SJCRH30 (cell line): ENCODE results near the gene PSMB4. TPM values are rescaled to one million over a fixed set of nuclear protein-coding genes. Genes with fewer than 3 reads are reported as not detected.

Experiments used
- DNase-seq, 2 experiments: peaks; one replicate each; pipeline ENCODE4 v3.0.0-alpha.2; 2015 to 2020
- H3K27ac ChIP-seq: fragments of 250-450 bp; sonication (Bioruptor Pico); 2 replicates; pipeline ENCODE4 v1.5.1; 2020; ENCODE audit warnings: mild to moderate bottlenecking, moderate library complexity
- H3K27me3 ChIP-seq: fragments of 250-450 bp; sonication (Bioruptor Pico); 2 replicates; pipeline ENCODE4 v1.5.1; 2020; ENCODE audit warnings: mild to moderate bottlenecking, moderate library complexity
- H3K36me3 ChIP-seq: fragments of 250-450 bp; sonication (Bioruptor Pico); 2 replicates; pipeline ENCODE4 v1.5.1; 2020; ENCODE audit warnings: mild to moderate bottlenecking, moderate library complexity
- H3K4me1 ChIP-seq: fragments of 250-450 bp; sonication (Bioruptor Pico); 2 replicates; pipeline ENCODE4 v1.5.1; 2020; ENCODE audit warnings: mild to moderate bottlenecking, moderate library complexity
- H3K4me3 ChIP-seq: fragments of 250-450 bp; sonication (Bioruptor Pico); 2 replicates; pipeline ENCODE4 v1.5.1; 2020; ENCODE audit warnings: mild to moderate bottlenecking, moderate library complexity
- H3K9me3 ChIP-seq: fragments of 250-450 bp; sonication (Bioruptor Pico); replicated peaks from 2 replicates; pipeline ENCODE4 v1.5.1; 2020; ENCODE audit warnings: mild to moderate bottlenecking, moderate library complexity
- total RNA-seq: library from RNA; depleted of rRNA; stranded (reverse); fragments of >200 nt; shearing (Covaris generic); gene quantifications from 2 replicates; pipeline ENCODE4 v1.2.3, GENCODE V29; 2014; rRNA removed

The PSMB4 gene
- total RNA-seq, 1 experiment from 2014 or later = 363 TPM

GRCh38 chr1:151444783-151445177, 45.4 kb downstream of the PSMB4 start:
- Histone ChIP-seq H3K27ac (no peak overlapping the region), H3K4me1 (0 out of 2 replicates have a peak, but pooled peaks cover 2% of the 10 kb centered on the region), H3K4me3 (no peak overlapping the region), H3K27me3 (no peaks in the 10 kb centered on the region), H3K9me3 (no peaks in the 10 kb centered on the region), H3K36me3 (peaks cover 14% of the 10 kb centered on the region)
- DNase-seq = peak in 1 of 2 experiments; percentile 10

GRCh38 chr1:151447696-151448095, 48.3 kb downstream of the PSMB4 start:
- H3K4me1 ChIP-seq = 0 out of 2 replicates have a peak, but pooled peaks cover 2% of the 10 kb centered on the region
- no peak overlapping the region for H3K27ac ChIP-seq
- H3K4me3 ChIP-seq = no peak overlapping the region
- H3K36me3 ChIP-seq = no peaks in the 10 kb centered on the region
- no peak for DNase-seq
- no peaks in the 10 kb centered on the region for H3K27me3 ChIP-seq
- no peaks in the 10 kb centered on the region for H3K9me3 ChIP-seq

Other genes with a start within 250 kb of the PSMB4 start
- gene TNFAIP8L2, start 242.9 kb upstream of the PSMB4 start, total RNA-seq = not detected in 2 replicates
- gene LYSMD1, start 233.7 kb upstream of the PSMB4 start, total RNA-seq = 13.4 and 15.8 TPM in 2 replicates
- gene SCNM1, start 233.4 kb upstream of the PSMB4 start, total RNA-seq = 48.9 and 57.8 TPM in 2 replicates
- gene TMOD4, start 223.6 kb upstream of the PSMB4 start, total RNA-seq = not detected in 2 replicates
- 49.4 and 55.2 TPM in 2 replicates for gene VPS72, start 209.4 kb upstream of the PSMB4 start, total RNA-seq
- gene PIP5K1A, start 201.0 kb upstream of the PSMB4 start, total RNA-seq = 85.0 and 99.3 TPM in 2 replicates
- 130 and 132 TPM in 2 replicates for gene PSMD4, start 144.8 kb upstream of the PSMB4 start, total RNA-seq
- 16.1 and 17.6 TPM in 2 replicates for gene ZNF687, start 117.3 kb upstream of the PSMB4 start, total RNA-seq
- 29.4 and 32.3 TPM in 2 replicates for gene PI4KB, start 72.2 kb upstream of the PSMB4 start, total RNA-seq
- 29.1 and 33.2 TPM in 2 replicates for gene RFX5, start 52.3 kb upstream of the PSMB4 start, total RNA-seq
- 10.4 and 11.8 TPM in 2 replicates for gene SELENBP1, start 26.9 kb upstream of the PSMB4 start, total RNA-seq
- gene POGZ, start 59.9 kb downstream of the PSMB4 start, total RNA-seq = 32.1 and 39.5 TPM in 2 replicates
- 1.2 TPM in 2 replicates for gene CGN, start 111.8 kb downstream of the PSMB4 start, total RNA-seq
- gene TUFT1, start 140.7 kb downstream of the PSMB4 start, total RNA-seq = 8.1 and 8.3 TPM in 2 replicates
- gene SNX27, start 212.5 kb downstream of the PSMB4 start, total RNA-seq = 26.4 and 28.9 TPM in 2 replicates